ENCODE data around the gene TFPI.

DNA sequence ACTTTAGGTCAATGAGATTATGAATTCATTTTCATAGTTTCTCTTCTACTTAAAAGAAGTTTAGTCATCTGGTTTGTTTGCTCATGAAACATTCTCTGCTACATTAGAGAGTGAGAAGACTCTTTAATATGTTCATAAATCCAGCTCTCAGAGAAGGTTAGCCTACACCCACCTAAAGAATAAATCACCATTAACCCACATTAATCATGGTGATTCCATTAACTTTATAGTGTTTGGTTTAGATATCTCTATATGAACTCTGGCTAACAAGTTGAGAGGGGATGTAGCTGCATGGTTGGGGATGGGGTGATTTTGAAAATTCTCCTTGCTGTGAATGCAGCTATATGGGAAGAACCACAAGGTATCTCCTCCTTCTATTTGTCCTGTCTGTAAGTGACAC lies 10.7 kb downstream of the TFPI start:
- TF ChIP-seq ELF4 (IDR thresholded peaks at IDR 0.05): no peak
- no peak for TF ChIP-seq CTBP1 (IDR thresholded peaks at IDR 0.05; ENCODE audit: borderline replicate concordance)
- TF ChIP-seq HDGF (IDR thresholded peaks at IDR 0.05; ENCODE audit: borderline replicate concordance): no peak
- TF ChIP-seq BHLHE40 (IDR thresholded peaks at IDR 0.05; ENCODE audit: borderline replicate concordance): no peak
- no peak for TF ChIP-seq ZNF384 (IDR thresholded peaks at IDR 0.05)
- TF ChIP-seq TARDBP (IDR thresholded peaks at IDR 0.05): no peak
- no peak for TF ChIP-seq FOXM1 (IDR thresholded peaks at IDR 0.05; ENCODE audit: borderline replicate concordance)
- no peak for TF ChIP-seq SP1 (IDR thresholded peaks at IDR 0.05)
- TF ChIP-seq FOXA1 (IDR thresholded peaks at IDR 0.05): no peak
- TF ChIP-seq LEF1 (IDR thresholded peaks at IDR 0.05; ENCODE audit: borderline replicate concordance): no peak
- TF ChIP-seq NFRKB (IDR thresholded peaks at IDR 0.05): no peak
- TF ChIP-seq ARNT (IDR thresholded peaks at IDR 0.05): no peak

Measured in HEK293T (cell line).